ENCODE data around the gene PDZD7.

The PDZD7 gene

DNA sequence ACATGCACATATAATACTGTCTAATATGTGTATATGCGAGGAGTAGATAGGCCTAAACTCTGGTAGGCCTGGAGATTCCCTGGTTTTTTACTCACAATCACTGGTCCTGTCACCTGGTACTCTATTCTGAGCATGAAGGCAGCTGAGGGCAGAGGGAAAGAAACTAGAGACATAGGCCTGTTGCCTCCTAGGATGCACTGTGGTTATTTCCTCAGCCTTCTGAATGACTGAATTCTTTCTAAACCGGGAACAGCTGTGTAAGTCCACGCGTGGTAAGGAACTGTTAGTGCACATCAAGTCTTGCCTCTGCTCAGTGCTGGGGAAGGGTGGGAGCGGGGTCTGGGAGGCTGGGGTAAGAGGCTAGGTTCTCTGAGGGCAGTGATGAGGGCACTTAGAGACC is 38.5 kb upstream of the PDZD7 start:
- POLR2A ChIA-PET: interaction anchor here (0.6 to 1.6 kb wide), 3 partner anchors 9 to 874 kb away, joined by 5 read pairs; no protein-coding TSS in a partner anchor
- no peak for TF ChIP-seq ZNF677 (tag by site-specific recombination; IDR thresholded peaks at IDR 0.05)
- no peak for TF ChIP-seq ZNF24 (tag by site-specific recombination; IDR thresholded peaks at IDR 0.05)
- H3K27ac ChIP-seq (ENCODE audit: extremely low read depth, low read depth, low read length): no peak overlapping the region
- CTCF ChIA-PET: interaction anchor here (0.6 to 6.2 kb wide), 11 partner anchors 11 to 73 kb away, joined by 3 to 61 read pairs (median 15); no protein-coding TSS in a partner anchor
- peaks cover 4% of the 10 kb centered on the region; the same call in 1 of the 2 replicates for H3K4me1 ChIP-seq (ENCODE audit: control insufficient read depth, insufficient read depth, low read length)
- no peaks in the 10 kb centered on the region for H3K9me3 ChIP-seq (ENCODE audit: control insufficient read depth, insufficient read depth, low read depth, low read length)
- H3K4me3 ChIP-seq (ENCODE audit: low read depth, low read length): no peak overlapping the region
- H3K36me3 ChIP-seq (ENCODE audit: control insufficient read depth in 2 of 2, insufficient read depth in 1 of 2, low read length in 2 of 2): no peaks in the 10 kb centered on the region

DNA sequence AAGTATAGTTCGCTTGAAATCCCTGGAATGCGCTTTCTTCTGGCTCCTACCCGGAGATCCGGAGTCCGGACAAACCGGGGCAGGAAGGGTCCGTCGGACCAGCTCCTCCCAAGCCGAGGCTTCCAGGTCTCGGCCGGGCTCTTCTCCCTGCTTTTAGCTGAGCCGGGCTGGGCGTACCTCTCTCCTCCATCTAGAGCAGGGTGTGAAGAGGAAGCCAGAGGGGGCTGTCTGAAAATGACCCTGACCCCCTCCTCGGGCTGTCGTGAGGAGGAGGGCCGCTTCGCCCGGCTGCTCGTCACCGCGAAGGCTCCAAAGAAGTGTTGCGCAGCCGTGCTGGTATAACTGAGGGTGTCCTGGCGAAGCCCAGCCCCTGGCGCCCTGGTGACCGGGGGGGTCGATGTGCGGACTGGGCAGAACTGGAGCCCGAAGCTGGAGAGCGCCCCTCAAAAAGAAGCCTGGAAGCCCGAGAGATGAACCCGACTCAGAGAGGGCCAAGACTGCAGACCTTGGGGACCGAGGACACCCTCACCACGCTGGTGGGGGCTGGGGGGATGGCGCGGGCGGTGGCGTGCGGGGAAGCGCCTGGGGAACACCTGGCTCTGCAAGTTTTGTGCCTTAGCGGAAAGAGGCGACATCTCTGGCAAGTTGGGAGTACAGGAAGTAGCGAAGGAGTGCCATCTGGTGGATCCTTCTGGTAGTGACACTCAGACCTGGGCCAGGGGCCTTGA is 36.6 kb upstream of the PDZD7 start:
- H3K4me3 ChIP-seq (ENCODE audit: low read depth, low read length): peak overlapping the region; percentile 49
- peak overlapping the region; percentile 66 for H3K27ac ChIP-seq (ENCODE audit: extremely low read depth, low read depth, low read length)
- H3K4me1 ChIP-seq (ENCODE audit: control insufficient read depth, insufficient read depth, low read length): peaks cover 15% of the 10 kb centered on the region
- ChIA-PET POLR2A (interaction anchor here (0.8 to 2.1 kb wide), 6 partner anchors 9 to 75 kb away, joined by 3 to 25 read pairs (median 6); no protein-coding TSS in a partner anchor), CTCF (interaction anchor here (0.5 to 6.2 kb wide), 20 partner anchors 9 to 706 kb away, joined by 3 to 61 read pairs (median 5); no protein-coding TSS in a partner anchor)
- H3K9me3 ChIP-seq (ENCODE audit: control insufficient read depth, insufficient read depth, low read depth, low read length): no peaks in the 10 kb centered on the region
- no peaks in the 10 kb centered on the region for H3K36me3 ChIP-seq (ENCODE audit: control insufficient read depth in 2 of 2, insufficient read depth in 1 of 2, low read length in 2 of 2)
- peak; percentile 91 for TF ChIP-seq ZBTB10 (tag by site-specific recombination; IDR thresholded peaks at IDR 0.05)
- TF ChIP-seq SP7 (tag by site-specific recombination; IDR thresholded peaks at IDR 0.05): peak; percentile 24
- TF ChIP-seq ZNF513 (tag by site-specific recombination; IDR thresholded peaks at IDR 0.05): no peak; the same call in 1 of the 2 replicates
- peak; percentile 61; the same call in 1 of the 2 replicates for TF ChIP-seq KLF8 (tag by site-specific recombination; IDR thresholded peaks at IDR 0.05)
- TF ChIP-seq ZNF626 (tag by site-specific recombination; IDR thresholded peaks at IDR 0.05): no peak
- no peak for TF ChIP-seq ZNF548 (tag by site-specific recombination; IDR thresholded peaks at IDR 0.05)
- no peak for TF ChIP-seq ZNF302 (tag by site-specific recombination; IDR thresholded peaks at IDR 0.05; ENCODE audit: low read depth)
- no peak for TF ChIP-seq ZNF23 (tag by site-specific recombination; IDR thresholded peaks at IDR 0.05; ENCODE audit: borderline replicate concordance)
- peak; percentile 73; the same call in 1 of the 2 replicates for TF ChIP-seq BCL11A (tag by site-specific recombination; IDR thresholded peaks at IDR 0.05; ENCODE audit: low read depth)
- no peak for TF ChIP-seq GLI4 (tag by site-specific recombination; IDR thresholded peaks at IDR 0.05)
- TF ChIP-seq ZNF701 (tag by site-specific recombination; IDR thresholded peaks at IDR 0.05): no peak
- TF ChIP-seq MZF1 (tag by site-specific recombination; IDR thresholded peaks at IDR 0.05; ENCODE audit: borderline replicate concordance): no peak; the same call in 1 of the 2 replicates
- peak; percentile 95 for TF ChIP-seq GLIS2 (tag by site-specific recombination; IDR thresholded peaks at IDR 0.05)
- no peak for TF ChIP-seq ZNF658 (tag by site-specific recombination; IDR thresholded peaks at IDR 0.05)
- TF ChIP-seq ZNF544 (tag by site-specific recombination; IDR thresholded peaks at IDR 0.05): no peak
- peak; percentile 66; the same call in 1 of the 2 replicates for TF ChIP-seq BCL11B (tag by site-specific recombination; IDR thresholded peaks at IDR 0.05; ENCODE audit: low read depth)
- TF ChIP-seq ZNF366 (tag by site-specific recombination; conservative IDR thresholded peaks at IDR 0.05): no peak
- peak; percentile 92 for TF ChIP-seq ZBTB7A (tag by site-specific recombination; IDR thresholded peaks at IDR 0.05; ENCODE audit: low read depth)
- 0 out of 2 replicates have a peak, but pooled peaks have one; percentile 31 for TF ChIP-seq ZBTB1 (tag by site-specific recombination; IDR thresholded peaks at IDR 0.05)
- no peak for TF ChIP-seq ZNF211 (tag by site-specific recombination; IDR thresholded peaks at IDR 0.05; ENCODE audit: low read depth)
- no peak for TF ChIP-seq ZNF48 (tag by site-specific recombination; IDR thresholded peaks at IDR 0.05)
- peak; percentile 74 for TF ChIP-seq ZNF449 (tag by site-specific recombination; IDR thresholded peaks at IDR 0.05)
- no peak for TF ChIP-seq ZNF10 (tag by site-specific recombination; IDR thresholded peaks at IDR 0.05)
- TF ChIP-seq ZNF654 (tag by site-specific recombination; IDR thresholded peaks at IDR 0.05; ENCODE audit: low read depth): peak; percentile 86
- TF ChIP-seq SCRT1 (tag by site-specific recombination; IDR thresholded peaks at IDR 0.05; ENCODE audit: borderline replicate concordance): no peak
- TF ChIP-seq, protein P1, sequence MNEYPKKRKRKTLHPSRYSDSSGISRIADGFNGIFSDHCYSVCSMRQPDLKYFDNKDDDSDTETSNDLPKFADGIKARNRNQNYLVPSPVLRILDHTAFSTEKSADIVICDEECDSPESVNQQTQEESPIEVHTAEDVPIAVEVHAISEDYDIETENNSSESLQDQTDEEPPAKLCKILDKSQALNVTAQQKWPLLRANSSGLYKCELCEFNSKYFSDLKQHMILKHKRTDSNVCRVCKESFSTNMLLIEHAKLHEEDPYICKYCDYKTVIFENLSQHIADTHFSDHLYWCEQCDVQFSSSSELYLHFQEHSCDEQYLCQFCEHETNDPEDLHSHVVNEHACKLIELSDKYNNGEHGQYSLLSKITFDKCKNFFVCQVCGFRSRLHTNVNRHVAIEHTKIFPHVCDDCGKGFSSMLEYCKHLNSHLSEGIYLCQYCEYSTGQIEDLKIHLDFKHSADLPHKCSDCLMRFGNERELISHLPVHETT (tag by site-specific recombination; IDR thresholded peaks at IDR 0.05): no peak; the same call in 1 of the 2 replicates
